NCI-H1417 (cell line): ENCODE measurements around the gene PLXNC1.

Experiments
- DNase-seq, 3 experiments: peaks; one replicate each; lab custom pipeline; 2025; lab: John Stamatoyannopoulos, UW

Gene PLXNC1

DNA sequence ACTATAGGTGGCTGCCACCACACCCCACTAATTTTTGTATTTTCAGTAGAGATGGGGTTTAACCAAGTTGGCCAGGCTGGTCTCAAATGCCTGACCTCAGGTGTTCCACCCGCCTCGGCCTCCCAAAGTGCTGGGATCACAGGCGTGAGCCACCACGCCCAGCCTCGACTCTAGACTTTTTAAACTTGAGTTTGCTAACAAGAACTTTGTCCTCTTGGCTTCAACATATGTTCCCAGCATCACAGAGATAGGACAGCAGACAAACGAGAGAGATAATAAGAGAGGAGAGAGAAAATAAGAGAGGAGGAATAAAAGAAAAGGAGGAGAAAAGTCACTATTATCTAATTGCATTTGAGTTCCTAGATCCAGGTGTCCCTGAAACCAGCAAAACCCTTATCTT, 192.2 kb downstream of the PLXNC1 start:
- DNase-seq: no peak

GRCh38 chr12:94353130-94353529, 204.8 kb downstream of the PLXNC1 start:
- no peak for DNase-seq
